ENCODE data around the gene NUTM2F. TPM values are rescaled to one million over a fixed set of nuclear protein-coding genes. Genes with fewer than 3 reads are reported as not detected.
"Not testable (repeated sequence)": the region's sequence is repeated elsewhere in the genome, so short reads cannot be mapped to it uniquely, and the experiment has no call there.

The NUTM2F gene
- total RNA-seq, 5 donors from 2014 or later (not counting 1 experiment from before 2014, with no cell fraction given), result not detected

- no peak overlapping the region for H3K27ac Mint-ChIP-seq
Measured at GRCh38 chr9:94277885-94278536, 50.4 kb downstream of the NUTM2F start.

GRCh38 chr9:94277029-94277428, 51.4 kb downstream of the NUTM2F start:
- CTCF ChIA-PET, result interaction anchor here in 1 of 2 donors (0.7 kb wide), 1 partner anchor 133 kb away, joined by 3 read pairs; no protein-coding TSS in a partner anchor
- H3K9me3 ChIP-seq; H3K9me3 Mint-ChIP-seq; H3K27ac ChIP-seq (ENCODE audit: low read length); H3K27ac Mint-ChIP-seq; H3K4me3 Mint-ChIP-seq; ATAC-seq (replicated peaks in 1 of 4); DNase-seq; POLR2A ChIA-PET; H3K27me3 Mint-ChIP-seq; H3K4me1 ChIP-seq (ENCODE audit: control insufficient read depth in 1 of 2, extremely low read depth in 1 of 2, insufficient read depth in 2 of 2, low read length in 2 of 2); H3K27me3 ChIP-seq (replicated peaks in 1 of 2; ENCODE audit: control insufficient read depth in 2 of 2, extremely low read depth in 1 of 2, insufficient read depth in 2 of 2, low read length in 1 of 2); H3K4me3 ChIP-seq (ENCODE audit: control insufficient read depth in 1 of 2, extremely low read depth in 1 of 2, low read length in 1 of 2): not testable (repeated sequence)
- 100% methylated on average over 3 of the region's 4 CpGs for WGBS (ENCODE audit: insufficient coverage)
- peaks cover 0 to 30% of the 10 kb centered on the region in 2 donors for H3K36me3 ChIP-seq (ENCODE audit: control insufficient read depth in 2 of 2, extremely low read depth in 1 of 2, insufficient read depth in 1 of 2, low read length in 1 of 2)
- H3K36me3 Mint-ChIP-seq, result peaks cover 61% of the 10 kb centered on the region
- H3K4me1 Mint-ChIP-seq, result peaks cover 22 to 36% (median 22%) of the 10 kb centered on the region in 3 donors

More at GRCh38 chr9:94277885-94278536, 50.4 kb downstream of the NUTM2F start:
- ATAC-seq (replicated peaks in 1 of 4) (no peak), DNase-seq (no peak)
- ChIA-PET CTCF (interaction anchor here (0.5 to 0.7 kb wide), 2 partner anchors 9 to 134 kb away, joined by 3 read pairs; no protein-coding TSS in a partner anchor), POLR2A (no interaction called here)
- no peaks in the 10 kb centered on the region for H3K4me1 ChIP-seq (ENCODE audit: control insufficient read depth in 1 of 2, extremely low read depth in 1 of 2, insufficient read depth in 2 of 2, low read length in 2 of 2)
- peaks cover 66% of the 10 kb centered on the region for H3K36me3 Mint-ChIP-seq
- peaks cover 0 to 30% of the 10 kb centered on the region in 2 donors for H3K36me3 ChIP-seq (ENCODE audit: control insufficient read depth in 2 of 2, extremely low read depth in 1 of 2, insufficient read depth in 1 of 2, low read length in 1 of 2)
- no peak overlapping the region for H3K4me3 ChIP-seq (ENCODE audit: control insufficient read depth in 1 of 2, extremely low read depth in 1 of 2, low read length in 1 of 2)
- H3K27ac ChIP-seq (ENCODE audit: low read length), result no peak overlapping the region
- no CpG with 5 or more reads among the region's 6 CpGs for WGBS (ENCODE audit: insufficient coverage)
- peaks cover 7% of the 10 kb centered on the region for H3K9me3 ChIP-seq
- no peaks in the 10 kb centered on the region for H3K27me3 Mint-ChIP-seq
- peaks cover 0 to 7% (median 3%) of the 10 kb centered on the region in 3 donors for H3K9me3 Mint-ChIP-seq
- H3K4me1 Mint-ChIP-seq, result peaks cover 13 to 27% (median 13%) of the 10 kb centered on the region in 3 donors
- H3K27me3 ChIP-seq (replicated peaks in 1 of 2; ENCODE audit: control insufficient read depth in 2 of 2, extremely low read depth in 1 of 2, insufficient read depth in 2 of 2, low read length in 1 of 2), result no peaks in the 10 kb centered on the region
- H3K4me3 Mint-ChIP-seq, result no peak overlapping the region

- Mint-ChIP-seq H3K27me3 (no peaks in the 10 kb centered on the region), H3K4me3 (no peak overlapping the region), H3K9me3 (peaks cover 0 to 10% (median 0%) of the 10 kb centered on the region in 3 donors), H3K27ac (no peak overlapping the region), H3K4me1 (peaks cover 31 to 39% (median 32%) of the 10 kb centered on the region in 3 donors), H3K36me3 (peaks cover 31% of the 10 kb centered on the region)
- Histone ChIP-seq H3K9me3 (no peaks in the 10 kb centered on the region), H3K4me1 (ENCODE audit: control insufficient read depth in 1 of 2, extremely low read depth in 1 of 2, insufficient read depth in 2 of 2, low read length in 2 of 2) (no peaks in the 10 kb centered on the region), H3K27me3 (replicated peaks in 1 of 2; ENCODE audit: control insufficient read depth in 2 of 2, extremely low read depth in 1 of 2, insufficient read depth in 2 of 2, low read length in 1 of 2) (no peaks in the 10 kb centered on the region), H3K36me3 (ENCODE audit: control insufficient read depth in 2 of 2, extremely low read depth in 1 of 2, insufficient read depth in 1 of 2, low read length in 1 of 2) (no peaks in the 10 kb centered on the region), H3K27ac (ENCODE audit: low read length) (no peak overlapping the region), H3K4me3 (ENCODE audit: control insufficient read depth in 1 of 2, extremely low read depth in 1 of 2, low read length in 1 of 2) (no peak overlapping the region)
- ChIA-PET POLR2A (no interaction called here), CTCF (no interaction called here)
- DNase-seq (no peak), ATAC-seq (replicated peaks in 1 of 4) (no peak)
- no CpG with 5 or more reads among the region's 1 CpG for WGBS (ENCODE audit: insufficient coverage)
Measured at GRCh38 chr9:94270009-94270408, 58.4 kb downstream of the NUTM2F start.

GRCh38 chr9:94269264-94269663, 59.2 kb downstream of the NUTM2F start:
- peaks cover 29 to 36% (median 32%) of the 10 kb centered on the region in 3 donors for H3K4me1 Mint-ChIP-seq
- Histone ChIP-seq H3K4me1 (ENCODE audit: control insufficient read depth in 1 of 2, extremely low read depth in 1 of 2, insufficient read depth in 2 of 2, low read length in 2 of 2) (no peaks in the 10 kb centered on the region), H3K4me3 (ENCODE audit: control insufficient read depth in 1 of 2, extremely low read depth in 1 of 2, low read length in 1 of 2) (no peak overlapping the region), H3K9me3 (no peaks in the 10 kb centered on the region), H3K27ac (ENCODE audit: low read length) (no peak overlapping the region), H3K27me3 (replicated peaks in 1 of 2; ENCODE audit: control insufficient read depth in 2 of 2, extremely low read depth in 1 of 2, insufficient read depth in 2 of 2, low read length in 1 of 2) (no peaks in the 10 kb centered on the region), H3K36me3 (ENCODE audit: control insufficient read depth in 2 of 2, extremely low read depth in 1 of 2, insufficient read depth in 1 of 2, low read length in 1 of 2) (no peaks in the 10 kb centered on the region)
- H3K4me3 Mint-ChIP-seq, result no peak overlapping the region
- 91% methylated on average over 3 of the region's 8 CpGs for WGBS (ENCODE audit: insufficient coverage)
- peaks cover 0 to 10% (median 0%) of the 10 kb centered on the region in 3 donors for H3K9me3 Mint-ChIP-seq
- DNase-seq (no peak), ATAC-seq (replicated peaks in 1 of 4) (no peak)
- peaks cover 34% of the 10 kb centered on the region for H3K36me3 Mint-ChIP-seq
- POLR2A ChIA-PET, result no interaction called here
- no peaks in the 10 kb centered on the region for H3K27me3 Mint-ChIP-seq
- CTCF ChIA-PET, result interaction anchor here in 1 of 2 donors (0.7 kb wide), 1 partner anchor 9 kb away, joined by 3 read pairs; no protein-coding TSS in a partner anchor
- no peak overlapping the region for H3K27ac Mint-ChIP-seq

Other genes with a start within 250 kb of the NUTM2F start
- gene PTPDC1, start 244.2 kb downstream of the NUTM2F start, total RNA-seq, result 1 to 10 TPM; 4.5 to 7.5 (median 5.8) TPM
- 10 to 100 TPM in 4 of 5 donors, 1 to 10 TPM in 1; 9.7 to 20.9 (median 17.9) TPM for gene ZNF169, start 69.3 kb downstream of the NUTM2F start, total RNA-seq
- not detected for gene PCAT7, start 226.4 kb upstream of the NUTM2F start, total RNA-seq